Measurements from ENCODE around the gene SNAPC4. TPM values are rescaled to one million over a fixed set of nuclear protein-coding genes. Genes with fewer than 3 reads are reported as not detected.
A peak's percentile ranks its signal among the peaks of the same experiment; 100 is the strongest.

SNAPC4 gene
- total RNA-seq, 2 donors from 2014 or later: 18.0 to 18.7 TPM

GRCh38 chr9:136398286-136398685 lies 1.7 kb downstream of the SNAPC4 start:
- Mint-ChIP-seq H3K4me3 (peak overlapping the region; percentile 85), H3K36me3 (ENCODE audit: low read depth) (peaks cover 41% of the 10 kb centered on the region), H3K4me1 (peaks cover 7% of the 10 kb centered on the region), H3K27ac (no peak overlapping the region), H3K27me3 (ENCODE audit: insufficient read depth) (no peaks in the 10 kb centered on the region), H3K9me3 (no peaks in the 10 kb centered on the region)
- Histone ChIP-seq H3K27ac (ENCODE audit: low read depth, low read length) (no peak overlapping the region), H3K9ac (ENCODE audit: extremely low read depth, low read length, poor library complexity, severe bottlenecking) (peak overlapping the region; percentile 84), H3K36me3 (ENCODE audit: control insufficient read depth, insufficient read depth, low read length) (peaks cover 58% of the 10 kb centered on the region), H3K27me3 (ENCODE audit: control insufficient read depth, insufficient read depth, low read length, poor library complexity, severe bottlenecking) (no peaks in the 10 kb centered on the region), H3K9me3 (ENCODE audit: control insufficient read depth, low read length) (no peaks in the 10 kb centered on the region), H3K4me3 (ENCODE audit: low read length) (peak overlapping the region; percentile 91), H3K4me1 (ENCODE audit: control insufficient read depth, insufficient read depth, low read length) (peaks cover 6% of the 10 kb centered on the region)
- WGBS, 2 experiments (ENCODE audit: insufficient coverage in 1 of 2, insufficient read length in 1 of 2): 90 to 93% methylated on average over 6 to 12 of the region's 12 CpGs
- no peak for DNase-seq
- TF ChIP-seq CTCF (conservative IDR thresholded peaks at IDR 0.05): no peak

GRCh38 chr9:136397643-136398042 lies 2.3 kb downstream of the SNAPC4 start:
- Mint-ChIP-seq H3K27ac (no peak overlapping the region), H3K27me3 (ENCODE audit: insufficient read depth) (no peaks in the 10 kb centered on the region), H3K36me3 (ENCODE audit: low read depth) (peaks cover 41% of the 10 kb centered on the region), H3K4me1 (peaks cover 7% of the 10 kb centered on the region), H3K4me3 (no peak overlapping the region), H3K9me3 (no peaks in the 10 kb centered on the region)
- no peak for DNase-seq
- no peak overlapping the region for H3K9ac ChIP-seq (ENCODE audit: extremely low read depth, low read length, poor library complexity, severe bottlenecking)
- H3K27ac ChIP-seq (ENCODE audit: low read depth, low read length): no peak overlapping the region
- no peaks in the 10 kb centered on the region for H3K27me3 ChIP-seq (ENCODE audit: control insufficient read depth, insufficient read depth, low read length, poor library complexity, severe bottlenecking)
- H3K9me3 ChIP-seq (ENCODE audit: control insufficient read depth, low read length): no peaks in the 10 kb centered on the region
- peaks cover 63% of the 10 kb centered on the region for H3K36me3 ChIP-seq (ENCODE audit: control insufficient read depth, insufficient read depth, low read length)
- no peak overlapping the region for H3K4me3 ChIP-seq (ENCODE audit: low read length)
- peaks cover 6% of the 10 kb centered on the region for H3K4me1 ChIP-seq (ENCODE audit: control insufficient read depth, insufficient read depth, low read length)
- 96% methylated on average over 5 of the region's 6 CpGs; no CpG with 5 or more reads in 1 of the 2 experiments for WGBS, 2 experiments (ENCODE audit: insufficient coverage in 1 of 2, insufficient read length in 1 of 2)
- TF ChIP-seq CTCF (conservative IDR thresholded peaks at IDR 0.05): no peak

- H3K4me3 Mint-ChIP-seq: no peak overlapping the region
- H3K27me3 Mint-ChIP-seq (ENCODE audit: insufficient read depth): no peaks in the 10 kb centered on the region
- peaks cover 7% of the 10 kb centered on the region for H3K4me1 Mint-ChIP-seq
- Histone ChIP-seq H3K4me3 (ENCODE audit: low read length) (no peak overlapping the region), H3K36me3 (ENCODE audit: control insufficient read depth, insufficient read depth, low read length) (peaks cover 72% of the 10 kb centered on the region), H3K9ac (ENCODE audit: extremely low read depth, low read length, poor library complexity, severe bottlenecking) (no peak overlapping the region), H3K4me1 (ENCODE audit: control insufficient read depth, insufficient read depth, low read length) (peaks cover 6% of the 10 kb centered on the region), H3K9me3 (ENCODE audit: control insufficient read depth, low read length) (no peaks in the 10 kb centered on the region), H3K27me3 (ENCODE audit: control insufficient read depth, insufficient read depth, low read length, poor library complexity, severe bottlenecking) (no peaks in the 10 kb centered on the region), H3K27ac (ENCODE audit: low read depth, low read length) (no peak overlapping the region)
- no peaks in the 10 kb centered on the region for H3K9me3 Mint-ChIP-seq
- 92 to 94% methylated on average over 4 of the region's 4 CpGs for WGBS, 2 experiments (ENCODE audit: insufficient coverage in 1 of 2, insufficient read length in 1 of 2)
- TF ChIP-seq CTCF (conservative IDR thresholded peaks at IDR 0.05): no peak
- no peak for DNase-seq
- H3K27ac Mint-ChIP-seq: no peak overlapping the region
- H3K36me3 Mint-ChIP-seq (ENCODE audit: low read depth): peaks cover 43% of the 10 kb centered on the region
Measured at GRCh38 chr9:136396219-136396515, 3.8 kb downstream of the SNAPC4 start.

Measured in endodermal cell (in vitro differentiated cells).